Right cardiac atrium (tissue), 5 donors: Measurements from ENCODE around the gene PLSCR3. TPM values are rescaled to one million over a fixed set of nuclear protein-coding genes. Genes with fewer than 3 reads are reported as not detected.

Experiments
- ATAC-seq, 2 donors: fragments of 200-7000 bp; cut with Tn5 transposase; one replicate each; pipeline versions ENCODE4 v1.8.0 to v1.9.1; 2020; ENCODE audit warnings: moderate library complexity in 2 of 2, mild to moderate bottlenecking in 1 of 2
- DNase-seq, 3 donors: peaks; one replicate each; pipeline ENCODE4 v3.0.0-alpha.2; 2020
- H3K27ac ChIP-seq: one replicate; pipeline ENCODE4 v1.5.1; 2013; ENCODE audit warnings: mild to moderate bottlenecking, low read length, control low read depth, moderate library complexity
- H3K27me3 ChIP-seq: one replicate; pipeline ENCODE4 v1.6.1; 2013; ENCODE audit not compliant: control insufficient read depth, insufficient read depth
- H3K4me1 ChIP-seq: one replicate; pipeline ENCODE4 v1.6.1; 2013; ENCODE audit warnings: low read length; ENCODE audit not compliant: control insufficient read depth, insufficient read depth
- H3K4me3 ChIP-seq: one replicate; pipeline ENCODE4 v1.5.1; 2013; ENCODE audit warnings: low read length, control low read depth
- H3K9me3 ChIP-seq: one replicate; pipeline ENCODE4 v1.6.1; 2013; ENCODE audit warnings: low read length; ENCODE audit not compliant: control insufficient read depth
- WGBS: extraction: QIAGEN DNeasy Blood & Tissue Kit; methylation state at CpG from one replicate; pipeline ENCODE4 v1.1.7; 2013; 5-methylcytosine and 5-hydroxymethylcytosine counted together
- intact Hi-C, 4 donors: fragments of 100-400 bp; cut with DNase I; formaldehyde crosslinking; loops; one replicate each; pipeline versions ENCODE4 v1.11.0 to v1.14.0; 2022 to 2023
- polyA plus RNA-seq: library from polyadenylated mRNA; stranded (reverse); fragments of 200-250 nt; gene quantifications from one replicate; pipeline ENCODE4 v1.2.3, GENCODE V29; 2013
- total RNA-seq, 4 donors: library from RNA; stranded (reverse); fragmentation: NEBNext Ultra II Directional; extraction: Animal tissue kit (Norgen Biotek cat#: 25700); gene quantifications; one replicate each; pipeline ENCODE4 v1.2.1, GENCODE V29; 2021
- donor health status: healthy with polysubstance abuse.
- donor health status: DM: no; HTN: yes; CAD: no.
- donor health status: DM: no; HTN: no; CAD: no.
- donor health status: DM: no; HTN: yes; CAD: no; lungs with severe emphysema.
- donor health status: DM: yes; HTN: yes; CAD: no.

PLSCR3 gene
- total and polyA plus RNA-seq, 5 donors = 19.8 to 25.9 (median 23.7) TPM

GRCh38 chr17:7406235-7406825 lies 12.0 kb upstream of the PLSCR3 start:
- H3K4me3 ChIP-seq = no peak overlapping the region
- ATAC-seq = no peak
- no peaks in the 10 kb centered on the region for H3K9me3 ChIP-seq
- DNase-seq = peak in 1 of 3 donors; percentile 30
- no peak overlapping the region for H3K27ac ChIP-seq
- peaks cover 3% of the 10 kb centered on the region for H3K4me1 ChIP-seq
- intact Hi-C loops = no loop called here
- no peaks in the 10 kb centered on the region for H3K27me3 ChIP-seq
- 61% methylated on average over 12 of the region's 12 CpGs for WGBS

- ATAC-seq (no peak), DNase-seq (peak in 1 of 3 donors; percentile 69)
- H3K27me3 ChIP-seq = no peaks in the 10 kb centered on the region
- H3K4me3 ChIP-seq = peak overlapping the region; percentile 86
- intact Hi-C loops = no loop called here
- peaks cover 3% of the 10 kb centered on the region for H3K4me1 ChIP-seq
- WGBS = 10% methylated on average over 38 of the region's 38 CpGs
- peak overlapping the region; percentile 9 for H3K27ac ChIP-seq
- no peaks in the 10 kb centered on the region for H3K9me3 ChIP-seq
Measured at GRCh38 chr17:7405350-7406234, 11.3 kb upstream of the PLSCR3 start.

- under 1% methylated on average over 65 of the region's 65 CpGs for WGBS
- intact Hi-C loops = no loop called here
- Histone ChIP-seq H3K4me1 (peaks cover 3% of the 10 kb centered on the region), H3K27ac (peak overlapping the region; percentile 45), H3K9me3 (no peaks in the 10 kb centered on the region), H3K27me3 (no peaks in the 10 kb centered on the region), H3K4me3 (peak overlapping the region; percentile 86)
- ATAC-seq (peak; percentile 60 to 61), DNase-seq (peak; percentile 76 to 90 (median 89))
Measured at GRCh38 chr17:7404737-7405349, 10.5 kb upstream of the PLSCR3 start.

- H3K27me3 ChIP-seq = no peaks in the 10 kb centered on the region
- peak within 1 kb of the TSS; percentile 98 for H3K27ac ChIP-seq
- no peaks in the 10 kb centered on the region for H3K9me3 ChIP-seq
- ATAC-seq = peak; percentile 94 to 95
- DNase-seq = peak; percentile 99
- intact Hi-C loops = no loop called here
- under 1% methylated on average over 49 of the region's 49 CpGs for WGBS
- peaks cover 3% of the 10 kb centered on the region for H3K4me1 ChIP-seq
- peak within 1 kb of the TSS; percentile 86 for H3K4me3 ChIP-seq
Measured at GRCh38 chr17:7403977-7404736, 9.8 kb upstream of the PLSCR3 start, which contains the start of gene TMEM256. Gene TMEM256 (minus strand): TSS chr17:7404097. CDS start chr17:7404084, 13 bp downstream.

- no peaks in the 10 kb centered on the region for H3K9me3 ChIP-seq
- peak overlapping the region; percentile 98 for H3K27ac ChIP-seq
- peak overlapping the region; percentile 65 for H3K4me3 ChIP-seq
- peaks cover 3% of the 10 kb centered on the region for H3K4me1 ChIP-seq
- no peak for DNase-seq
- 0% methylated on average over 13 of the region's 13 CpGs for WGBS
- intact Hi-C loops = no loop called here
- peak; percentile 59 to 70 for ATAC-seq
- H3K27me3 ChIP-seq = no peaks in the 10 kb centered on the region
Measured at GRCh38 chr17:7403727-7403976, 9.3 kb upstream of the PLSCR3 start.

GRCh38 chr17:7403043-7403726 lies 8.9 kb upstream of the PLSCR3 start:
- no peaks in the 10 kb centered on the region for H3K27me3 ChIP-seq
- H3K4me1 ChIP-seq = peaks cover 3% of the 10 kb centered on the region
- ATAC-seq (peak; percentile 15 to 25), DNase-seq (peak; percentile 81 to 91 (median 91))
- peak overlapping the region; percentile 98 for H3K27ac ChIP-seq
- intact Hi-C loops = no loop called here
- WGBS = 12% methylated on average over 16 of the region's 16 CpGs
- H3K9me3 ChIP-seq = no peaks in the 10 kb centered on the region
- H3K4me3 ChIP-seq = peak overlapping the region; percentile 65

- no peaks in the 10 kb centered on the region for H3K27me3 ChIP-seq
- 83% methylated on average over 2 of the region's 2 CpGs for WGBS
- H3K27ac ChIP-seq = no peak overlapping the region
- no peak overlapping the region for H3K4me3 ChIP-seq
- H3K4me1 ChIP-seq = peaks cover 3% of the 10 kb centered on the region
- ATAC-seq (no peak), DNase-seq (no peak)
- intact Hi-C loops = no loop called here
- H3K9me3 ChIP-seq = no peaks in the 10 kb centered on the region
Measured at GRCh38 chr17:7398612-7399011, 4.3 kb upstream of the PLSCR3 start.

GRCh38 chr17:7396147-7396546 lies 1.8 kb upstream of the PLSCR3 start:
- Histone ChIP-seq H3K27me3 (no peaks in the 10 kb centered on the region), H3K9me3 (no peaks in the 10 kb centered on the region), H3K4me3 (no peak overlapping the region), H3K27ac (no peak overlapping the region), H3K4me1 (no peaks in the 10 kb centered on the region)
- ATAC-seq (no peak), DNase-seq (peak in 1 of 3 donors; percentile 3)
- intact Hi-C loops = no loop called here
- 91% methylated on average over 4 of the region's 4 CpGs for WGBS

GRCh38 chr17:7393613-7394451 lies 493 bp downstream of the PLSCR3 start:
- peak overlapping the region; percentile 92 for H3K4me3 ChIP-seq
- 6% methylated on average over 48 of the region's 48 CpGs for WGBS
- ATAC-seq (peak; percentile 7 to 44), DNase-seq (peak in 1 of 3 donors; percentile 62)
- peak overlapping the region; percentile 75 for H3K27ac ChIP-seq
- intact Hi-C loops = loop anchor here in 1 of 4 donors (5.0 kb wide), 1 partner anchor 93 kb away; no protein-coding TSS in a partner anchor
- H3K9me3 ChIP-seq = no peaks in the 10 kb centered on the region
- no peaks in the 10 kb centered on the region for H3K27me3 ChIP-seq
- H3K4me1 ChIP-seq = no peaks in the 10 kb centered on the region
